Mesothelial cell of epicardium (in vitro differentiated cells): ENCODE data around the gene PRR32. TPM values are rescaled to one million over a fixed set of nuclear protein-coding genes. Genes with fewer than 3 reads are reported as not detected.

ENCODE experiments used
- DNase-seq, 2 experiments: peaks; one replicate each; pipeline ENCODE4 v3.0.0; 2021; ENCODE audit warnings: low spot score in 2 of 2; ENCODE audit not compliant: unreplicated experiment in 2 of 2
- H3K27ac Mint-ChIP-seq: 2 replicates; pipeline ENCODE4 v1.8.0; 2021; ENCODE audit warnings: mixed read lengths
- H3K27me3 Mint-ChIP-seq: 2 replicates; pipeline ENCODE4 v1.8.0; 2021; ENCODE audit warnings: low read depth, mixed read lengths
- H3K36me3 Mint-ChIP-seq: 2 replicates; pipeline ENCODE4 v1.8.0; 2021; ENCODE audit warnings: mixed read lengths
- H3K4me1 Mint-ChIP-seq: 2 replicates; pipeline ENCODE4 v1.8.0; 2021; ENCODE audit warnings: mixed read lengths
- H3K4me3 Mint-ChIP-seq: 2 replicates; pipeline ENCODE4 v1.8.0; 2021; ENCODE audit warnings: mild to moderate bottlenecking, moderate library complexity, mixed read lengths
- H3K9me3 Mint-ChIP-seq: 2 replicates; pipeline ENCODE4 v1.8.0; 2021; ENCODE audit warnings: mixed read lengths
- CTCF ChIP-seq: fragments of 200-600 bp; sonication (generic); IDR thresholded peaks from one replicate; pipeline ENCODE4 v1.5.0; 2021; ENCODE audit warnings: antibody characterized with exemption; ENCODE audit not compliant: unreplicated experiment
- total RNA-seq: library from RNA; stranded (reverse); gene quantifications from 3 replicates; pipeline ENCODE4 v1.2.1, GENCODE V29; 2021

Gene PRR32
- total RNA-seq, 1 donor from 2014 or later, result not detected

GRCh38 chrX:126820700-126821420 is 1.3 kb downstream of the PRR32 start:
- DNase-seq, result no peak
- no peak for TF ChIP-seq CTCF
- Mint-ChIP-seq H3K4me1 (peaks cover 7% of the 10 kb centered on the region), H3K27me3 (no peaks in the 10 kb centered on the region), H3K9me3 (peaks cover 30% of the 10 kb centered on the region), H3K27ac (no peak overlapping the region), H3K36me3 (no peaks in the 10 kb centered on the region), H3K4me3 (no peak overlapping the region)

- TF ChIP-seq CTCF, result no peak
- Mint-ChIP-seq H3K27ac (no peak overlapping the region), H3K36me3 (no peaks in the 10 kb centered on the region), H3K9me3 (peaks cover 22% of the 10 kb centered on the region), H3K27me3 (no peaks in the 10 kb centered on the region), H3K4me1 (peaks cover 7% of the 10 kb centered on the region), H3K4me3 (no peak overlapping the region)
- no peak for DNase-seq
Observed at GRCh38 chrX:126824338-126825007, 4.9 kb downstream of the PRR32 start.

GRCh38 chrX:126825566-126826193 is 6.2 kb downstream of the PRR32 start:
- H3K27ac Mint-ChIP-seq, result no peak overlapping the region
- H3K4me1 Mint-ChIP-seq, result peaks cover 3% of the 10 kb centered on the region
- peaks cover 13% of the 10 kb centered on the region for H3K9me3 Mint-ChIP-seq
- no peaks in the 10 kb centered on the region for H3K27me3 Mint-ChIP-seq
- DNase-seq, result no peak
- H3K4me3 Mint-ChIP-seq, result no peak overlapping the region
- no peaks in the 10 kb centered on the region for H3K36me3 Mint-ChIP-seq
- TF ChIP-seq CTCF, result no peak

GRCh38 chrX:126836186-126836585 is 16.7 kb downstream of the PRR32 start:
- TF ChIP-seq CTCF, result no peak
- no peaks in the 10 kb centered on the region for H3K36me3 Mint-ChIP-seq
- H3K27ac Mint-ChIP-seq, result no peak overlapping the region
- H3K4me3 Mint-ChIP-seq, result no peak overlapping the region
- DNase-seq, result no peak
- no peaks in the 10 kb centered on the region for H3K27me3 Mint-ChIP-seq
- peaks cover 19% of the 10 kb centered on the region for H3K4me1 Mint-ChIP-seq
- peaks cover 45% of the 10 kb centered on the region for H3K9me3 Mint-ChIP-seq

GRCh38 chrX:126847143-126847542 is 27.6 kb downstream of the PRR32 start:
- no peak for TF ChIP-seq CTCF
- Mint-ChIP-seq H3K27ac (no peak overlapping the region), H3K27me3 (no peaks in the 10 kb centered on the region), H3K9me3 (peaks cover 13% of the 10 kb centered on the region), H3K36me3 (no peaks in the 10 kb centered on the region), H3K4me1 (no peaks in the 10 kb centered on the region), H3K4me3 (no peak overlapping the region)
- DNase-seq, result no peak
